22Rv1 (cell line): Measurements from ENCODE around the gene TMEM132D.

Experiments
- ZFX ChIP-seq: fragments of 450-650 bp; IDR thresholded peaks from 2 replicates; pipeline ENCODE4 v1.6.1; 2017; ENCODE audit warnings: antibody characterized with exemption, borderline replicate concordance
- TF ChIP-seq, protein P1 (sequence below): fragments of 450-650 bp; IDR thresholded peaks from 2 replicates; pipeline ENCODE4 v1.5.1; 2017; ENCODE audit warnings: mild to moderate bottlenecking

DNA sequence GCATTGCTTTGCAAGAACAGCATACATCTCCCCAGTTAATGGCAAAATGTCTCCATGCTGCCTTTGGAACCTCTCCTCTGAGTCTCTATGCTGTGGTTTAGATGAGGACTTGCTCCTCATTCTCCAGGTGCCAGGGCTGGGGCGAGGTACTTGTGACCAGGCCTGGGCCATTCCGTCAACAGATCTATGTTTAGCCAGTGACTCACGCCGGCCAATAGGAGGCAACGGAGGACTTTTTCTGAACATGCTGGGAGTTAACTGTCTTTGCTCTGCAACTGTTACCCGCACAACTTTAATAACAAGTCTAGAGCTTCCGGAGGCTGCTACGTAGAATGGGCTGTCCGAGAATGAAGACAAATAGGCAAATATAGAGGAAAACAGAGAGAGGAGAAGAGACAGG, 836.3 kb downstream of the TMEM132D start:
- TF ChIP-seq, protein P1, sequence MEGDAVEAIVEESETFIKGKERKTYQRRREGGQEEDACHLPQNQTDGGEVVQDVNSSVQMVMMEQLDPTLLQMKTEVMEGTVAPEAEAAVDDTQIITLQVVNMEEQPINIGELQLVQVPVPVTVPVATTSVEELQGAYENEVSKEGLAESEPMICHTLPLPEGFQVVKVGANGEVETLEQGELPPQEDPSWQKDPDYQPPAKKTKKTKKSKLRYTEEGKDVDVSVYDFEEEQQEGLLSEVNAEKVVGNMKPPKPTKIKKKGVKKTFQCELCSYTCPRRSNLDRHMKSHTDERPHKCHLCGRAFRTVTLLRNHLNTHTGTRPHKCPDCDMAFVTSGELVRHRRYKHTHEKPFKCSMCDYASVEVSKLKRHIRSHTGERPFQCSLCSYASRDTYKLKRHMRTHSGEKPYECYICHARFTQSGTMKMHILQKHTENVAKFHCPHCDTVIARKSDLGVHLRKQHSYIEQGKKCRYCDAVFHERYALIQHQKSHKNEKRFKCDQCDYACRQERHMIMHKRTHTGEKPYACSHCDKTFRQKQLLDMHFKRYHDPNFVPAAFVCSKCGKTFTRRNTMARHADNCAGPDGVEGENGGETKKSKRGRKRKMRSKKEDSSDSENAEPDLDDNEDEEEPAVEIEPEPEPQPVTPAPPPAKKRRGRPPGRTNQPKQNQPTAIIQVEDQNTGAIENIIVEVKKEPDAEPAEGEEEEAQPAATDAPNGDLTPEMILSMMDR = no peak
- no peak for TF ChIP-seq ZFX
